ENCODE data around the gene COL17A1.

Gene COL17A1

DNA sequence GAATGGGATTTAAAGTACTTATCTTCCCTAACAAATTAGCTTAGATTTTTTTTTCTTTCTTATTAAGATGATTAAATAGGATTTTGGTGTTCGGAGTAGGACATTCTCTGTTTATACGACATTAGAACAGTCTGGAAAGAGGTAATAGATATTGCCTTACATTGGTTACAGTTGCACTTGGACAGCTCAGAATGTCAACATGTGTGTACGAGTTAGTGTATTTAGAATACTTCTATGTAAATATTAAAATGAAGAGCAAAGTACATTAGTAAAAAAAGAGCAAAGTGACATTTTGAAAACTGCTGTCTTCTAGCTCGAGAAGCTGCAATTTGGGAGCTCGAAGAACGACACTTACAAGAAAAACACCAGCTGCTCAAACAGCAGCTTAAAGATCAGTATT lies 67.2 kb downstream of the COL17A1 start:
- DNase-seq (ENCODE audit: low read depth): no peak
- TF ChIP-seq, protein P1, sequence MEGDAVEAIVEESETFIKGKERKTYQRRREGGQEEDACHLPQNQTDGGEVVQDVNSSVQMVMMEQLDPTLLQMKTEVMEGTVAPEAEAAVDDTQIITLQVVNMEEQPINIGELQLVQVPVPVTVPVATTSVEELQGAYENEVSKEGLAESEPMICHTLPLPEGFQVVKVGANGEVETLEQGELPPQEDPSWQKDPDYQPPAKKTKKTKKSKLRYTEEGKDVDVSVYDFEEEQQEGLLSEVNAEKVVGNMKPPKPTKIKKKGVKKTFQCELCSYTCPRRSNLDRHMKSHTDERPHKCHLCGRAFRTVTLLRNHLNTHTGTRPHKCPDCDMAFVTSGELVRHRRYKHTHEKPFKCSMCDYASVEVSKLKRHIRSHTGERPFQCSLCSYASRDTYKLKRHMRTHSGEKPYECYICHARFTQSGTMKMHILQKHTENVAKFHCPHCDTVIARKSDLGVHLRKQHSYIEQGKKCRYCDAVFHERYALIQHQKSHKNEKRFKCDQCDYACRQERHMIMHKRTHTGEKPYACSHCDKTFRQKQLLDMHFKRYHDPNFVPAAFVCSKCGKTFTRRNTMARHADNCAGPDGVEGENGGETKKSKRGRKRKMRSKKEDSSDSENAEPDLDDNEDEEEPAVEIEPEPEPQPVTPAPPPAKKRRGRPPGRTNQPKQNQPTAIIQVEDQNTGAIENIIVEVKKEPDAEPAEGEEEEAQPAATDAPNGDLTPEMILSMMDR (conservative IDR thresholded peaks at IDR 0.05; ENCODE audit: low read depth, low read length): no peak
- no peak overlapping the region for H3K4me3 ChIP-seq (ENCODE audit: low read length)

DNA sequence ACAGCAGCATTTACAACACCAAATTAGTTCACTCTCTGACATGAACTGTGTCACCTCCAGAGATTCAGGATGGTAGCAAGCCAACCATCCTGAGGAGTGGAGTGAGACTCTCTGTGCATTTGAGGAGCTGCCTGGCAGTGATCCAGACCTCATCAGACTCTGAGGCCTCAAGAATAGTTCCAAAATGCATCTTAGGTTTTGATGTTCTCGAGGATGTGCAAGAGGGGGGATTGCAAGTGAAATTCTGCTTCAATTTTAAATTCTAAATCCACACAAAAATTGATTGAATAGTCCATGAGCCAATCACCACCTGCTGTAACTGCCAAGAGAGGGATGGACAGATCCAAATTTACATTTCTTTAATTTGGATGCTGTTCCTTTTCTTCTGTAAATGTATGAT lies 69.0 kb downstream of the COL17A1 start:
- H3K4me3 ChIP-seq (ENCODE audit: low read length): no peak overlapping the region
- DNase-seq (ENCODE audit: low read depth): no peak
- TF ChIP-seq, protein P1 (conservative IDR thresholded peaks at IDR 0.05; ENCODE audit: low read depth, low read length): no peak

DNA sequence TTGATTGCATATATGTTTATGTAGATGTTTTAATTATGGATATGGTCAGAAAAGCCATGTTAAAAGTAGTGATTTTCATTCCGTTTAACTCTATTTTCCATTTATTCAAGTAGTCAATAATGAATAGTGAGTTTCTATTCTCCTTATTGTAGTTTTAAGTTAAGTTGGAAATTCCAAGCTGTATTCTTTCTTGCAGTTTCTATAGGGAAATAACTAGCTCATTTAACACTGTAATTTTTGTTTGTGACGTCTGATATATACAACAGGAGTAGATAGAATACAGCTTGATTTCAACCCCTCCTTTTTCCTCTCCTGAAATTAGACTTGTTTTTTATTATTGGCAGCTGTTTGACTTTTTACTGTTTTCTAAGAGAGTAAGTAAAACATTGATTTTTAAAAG lies 71.5 kb downstream of the COL17A1 start:
- DNase-seq (ENCODE audit: low read depth): no peak
- H3K4me3 ChIP-seq (ENCODE audit: low read length): no peak overlapping the region
- TF ChIP-seq, protein P1 (conservative IDR thresholded peaks at IDR 0.05; ENCODE audit: low read depth, low read length): no peak

DNA sequence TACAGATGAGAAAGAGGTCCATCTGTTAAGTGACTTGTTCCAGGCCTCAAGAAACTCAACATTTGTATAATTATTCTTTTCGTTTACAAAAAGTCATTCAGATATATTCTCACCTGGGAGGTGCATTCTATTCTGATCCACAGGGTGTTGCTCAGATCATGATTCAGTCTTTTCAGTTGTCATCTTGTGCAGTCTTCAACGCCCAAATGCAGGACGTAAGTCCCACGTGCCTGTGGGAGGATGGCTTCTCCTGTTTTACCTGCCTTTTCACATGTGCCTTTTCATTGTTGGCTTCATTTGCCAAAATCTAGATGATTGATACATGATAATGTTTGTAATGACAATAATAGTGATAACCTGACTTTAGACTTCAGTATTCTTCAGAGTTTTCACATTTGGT lies 72.2 kb downstream of the COL17A1 start:
- TF ChIP-seq, protein P1 (conservative IDR thresholded peaks at IDR 0.05; ENCODE audit: low read depth, low read length): no peak
- no peak for DNase-seq (ENCODE audit: low read depth)
- H3K4me3 ChIP-seq (ENCODE audit: low read length): no peak overlapping the region

DNA sequence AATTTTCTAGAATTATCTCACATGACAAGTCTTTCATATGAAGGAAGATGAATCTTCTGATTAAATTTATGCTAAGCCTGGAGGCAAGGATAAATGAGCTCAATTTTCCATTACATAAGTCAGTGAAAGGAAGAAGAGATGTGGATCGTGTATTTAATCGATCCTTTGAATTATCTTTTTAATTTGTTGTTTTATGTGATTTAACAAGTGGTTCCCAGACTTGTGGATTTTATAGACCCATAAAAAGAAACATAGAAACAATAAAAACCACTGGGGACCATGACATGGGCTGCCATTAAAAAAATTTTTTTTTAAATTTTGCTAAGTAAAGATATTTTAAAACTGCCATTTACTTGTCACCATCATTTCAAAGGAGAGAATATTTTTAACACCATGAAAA lies 73.8 kb downstream of the COL17A1 start:
- H3K4me3 ChIP-seq (ENCODE audit: low read length): no peak overlapping the region
- TF ChIP-seq, protein P1 (conservative IDR thresholded peaks at IDR 0.05; ENCODE audit: low read depth, low read length): no peak
- no peak for DNase-seq (ENCODE audit: low read depth)

DNA sequence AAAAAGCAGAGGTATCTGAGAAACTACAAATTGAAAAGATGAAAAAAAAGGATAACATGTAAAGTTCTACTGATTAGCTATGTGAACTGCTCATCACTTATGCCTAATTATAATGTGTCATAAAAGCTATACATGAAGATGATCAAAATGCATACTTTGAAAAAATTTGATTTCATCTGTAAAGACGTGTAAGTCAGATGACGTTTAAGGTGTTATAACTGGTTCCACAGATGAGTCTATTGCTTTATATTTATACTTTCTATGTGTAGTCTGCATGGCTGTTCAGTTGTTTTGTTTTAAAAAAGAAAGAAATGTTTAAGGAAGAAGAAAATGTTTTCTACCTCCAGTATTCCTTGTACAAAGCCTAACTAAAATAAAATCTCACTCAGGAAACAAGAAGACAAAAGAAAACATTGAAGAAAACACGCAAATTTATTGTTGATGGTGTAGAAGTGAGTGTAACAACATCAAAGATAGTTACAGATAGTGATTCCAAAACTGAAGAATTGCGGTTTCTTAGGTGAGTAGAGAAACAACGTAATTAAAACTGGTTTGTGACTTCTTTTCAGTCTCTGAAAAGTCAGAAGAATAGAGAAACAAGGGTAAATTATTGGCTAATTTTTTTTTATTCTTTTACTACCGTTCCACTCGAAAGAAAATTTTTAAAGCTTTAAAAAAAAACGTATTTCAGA lies 80.4 kb downstream of the COL17A1 start:
- TF ChIP-seq, protein P1 (conservative IDR thresholded peaks at IDR 0.05; ENCODE audit: low read depth, low read length): no peak
- no peak for DNase-seq (ENCODE audit: low read depth)
- H3K4me3 ChIP-seq (ENCODE audit: low read length): no peak overlapping the region

DNA sequence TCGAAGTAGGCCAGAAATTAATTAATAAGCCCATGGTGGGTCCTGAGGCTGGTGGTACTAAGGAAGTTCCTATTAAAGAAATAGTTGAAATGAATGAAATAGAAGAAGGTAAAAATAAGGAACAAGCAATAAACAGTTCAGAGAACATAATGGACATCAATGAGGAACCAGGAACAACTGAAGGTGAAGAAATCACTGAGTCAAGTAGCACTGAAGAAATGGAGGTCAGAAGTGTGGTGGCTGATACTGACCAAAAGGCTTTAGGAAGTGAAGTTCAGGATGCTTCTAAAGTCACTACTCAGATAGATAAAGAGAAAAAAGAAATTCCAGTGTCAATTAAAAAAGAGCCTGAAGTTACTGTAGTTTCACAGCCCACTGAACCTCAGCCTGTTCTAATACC lies 82.8 kb downstream of the COL17A1 start:
- no peak overlapping the region for H3K4me3 ChIP-seq (ENCODE audit: low read length)
- DNase-seq (ENCODE audit: low read depth): no peak
- TF ChIP-seq, protein P1 (conservative IDR thresholded peaks at IDR 0.05; ENCODE audit: low read depth, low read length): no peak

All from retinal pigment epithelial cell (primary cell).